GM12891 (cell line): ENCODE measurements around the gene PRX.

Experiments
- POLR2A ChIP-seq: IDR thresholded peaks from 2 replicates; pipeline ENCODE4 v1.6.1; 2011; ENCODE audit warnings: low read depth, low read length, control low read depth
- TAF1 ChIP-seq: IDR thresholded peaks from 2 replicates; pipeline ENCODE4 v1.6.1; 2011; ENCODE audit warnings: low read depth, low read length, control low read depth

DNA sequence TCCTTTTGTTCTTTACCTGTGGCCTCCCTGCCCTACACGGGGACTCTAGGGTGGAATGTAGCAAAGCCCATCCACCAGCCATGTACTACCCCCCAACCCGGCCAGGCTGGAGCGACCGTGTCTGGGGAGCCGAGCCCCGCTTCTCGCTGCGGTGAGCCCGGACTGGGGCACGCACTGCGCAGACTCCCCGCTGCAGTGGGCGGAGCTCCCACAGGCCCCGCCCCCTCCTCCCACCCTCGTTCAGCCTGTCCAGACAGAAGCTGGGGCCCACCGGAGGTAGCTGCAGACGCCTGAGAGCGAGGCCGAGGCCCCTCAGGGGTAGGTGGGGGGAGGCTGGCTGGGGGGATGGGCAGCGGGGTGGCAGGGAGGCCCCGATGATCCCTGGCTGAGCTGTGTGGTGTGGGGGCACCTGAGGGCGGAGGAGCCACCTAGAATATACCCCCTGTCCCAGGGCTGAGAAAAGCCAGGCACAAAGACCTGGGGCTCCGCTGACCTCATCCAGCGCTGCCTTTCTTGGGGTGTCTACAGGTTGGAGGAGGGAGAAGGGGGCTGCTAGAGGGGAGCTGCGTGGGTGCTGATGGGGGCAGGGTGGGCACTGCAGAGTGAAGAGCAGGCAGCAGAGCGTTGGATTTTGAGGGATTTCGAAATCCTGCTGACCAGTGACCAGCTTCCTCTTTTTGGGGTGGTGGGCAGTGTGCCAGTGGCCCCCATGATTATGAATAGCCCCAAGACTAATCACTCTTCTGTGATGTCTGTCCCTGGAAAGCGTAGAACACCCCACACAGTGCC, 47.4 kb downstream of the PRX start:
- peak; percentile 49; the same call in 1 of the 2 replicates for TF ChIP-seq TAF1
- peak; percentile 44; the same call in 1 of the 2 replicates for TF ChIP-seq POLR2A
